ENCODE results near the gene FGF2.

The FGF2 gene

GRCh38 chr4:122876456-122876855 lies 49.8 kb downstream of the FGF2 start:
- H3K4me3 ChIP-seq (ENCODE audit: low read depth, low read length): no peak overlapping the region
- TF ChIP-seq, protein P1, sequence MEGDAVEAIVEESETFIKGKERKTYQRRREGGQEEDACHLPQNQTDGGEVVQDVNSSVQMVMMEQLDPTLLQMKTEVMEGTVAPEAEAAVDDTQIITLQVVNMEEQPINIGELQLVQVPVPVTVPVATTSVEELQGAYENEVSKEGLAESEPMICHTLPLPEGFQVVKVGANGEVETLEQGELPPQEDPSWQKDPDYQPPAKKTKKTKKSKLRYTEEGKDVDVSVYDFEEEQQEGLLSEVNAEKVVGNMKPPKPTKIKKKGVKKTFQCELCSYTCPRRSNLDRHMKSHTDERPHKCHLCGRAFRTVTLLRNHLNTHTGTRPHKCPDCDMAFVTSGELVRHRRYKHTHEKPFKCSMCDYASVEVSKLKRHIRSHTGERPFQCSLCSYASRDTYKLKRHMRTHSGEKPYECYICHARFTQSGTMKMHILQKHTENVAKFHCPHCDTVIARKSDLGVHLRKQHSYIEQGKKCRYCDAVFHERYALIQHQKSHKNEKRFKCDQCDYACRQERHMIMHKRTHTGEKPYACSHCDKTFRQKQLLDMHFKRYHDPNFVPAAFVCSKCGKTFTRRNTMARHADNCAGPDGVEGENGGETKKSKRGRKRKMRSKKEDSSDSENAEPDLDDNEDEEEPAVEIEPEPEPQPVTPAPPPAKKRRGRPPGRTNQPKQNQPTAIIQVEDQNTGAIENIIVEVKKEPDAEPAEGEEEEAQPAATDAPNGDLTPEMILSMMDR (IDR thresholded peaks at IDR 0.05; ENCODE audit: low read depth, low read length): no peak

- H3K4me3 ChIP-seq (ENCODE audit: low read depth, low read length): no peak overlapping the region
- TF ChIP-seq, protein P1 (IDR thresholded peaks at IDR 0.05; ENCODE audit: low read depth, low read length): no peak
Observed at GRCh38 chr4:122879001-122879400, 52.4 kb downstream of the FGF2 start.

- H3K4me3 ChIP-seq (ENCODE audit: low read depth, low read length): no peak overlapping the region
- TF ChIP-seq, protein P1 (IDR thresholded peaks at IDR 0.05; ENCODE audit: low read depth, low read length): no peak
Observed at GRCh38 chr4:122882857-122883735, 56.5 kb downstream of the FGF2 start.

- TF ChIP-seq, protein P1 (IDR thresholded peaks at IDR 0.05; ENCODE audit: low read depth, low read length): no peak
- H3K4me3 ChIP-seq (ENCODE audit: low read depth, low read length): no peak overlapping the region
Observed at GRCh38 chr4:122884499-122884898, 57.9 kb downstream of the FGF2 start.

- no peak overlapping the region for H3K4me3 ChIP-seq (ENCODE audit: low read depth, low read length)
- TF ChIP-seq, protein P1 (IDR thresholded peaks at IDR 0.05; ENCODE audit: low read depth, low read length): no peak
Observed at GRCh38 chr4:122889726-122890125, 63.1 kb downstream of the FGF2 start.

GRCh38 chr4:122890147-122890795 lies 63.6 kb downstream of the FGF2 start:
- no peak overlapping the region for H3K4me3 ChIP-seq (ENCODE audit: low read depth, low read length)
- TF ChIP-seq, protein P1 (IDR thresholded peaks at IDR 0.05; ENCODE audit: low read depth, low read length): no peak

GRCh38 chr4:122894827-122895226 lies 68.2 kb downstream of the FGF2 start:
- no peak overlapping the region for H3K4me3 ChIP-seq (ENCODE audit: low read depth, low read length)
- TF ChIP-seq, protein P1 (IDR thresholded peaks at IDR 0.05; ENCODE audit: low read depth, low read length): no peak

Measured in WI38 (cell line).